Measurements from ENCODE around the gene RFX7.

RFX7 gene

DNA sequence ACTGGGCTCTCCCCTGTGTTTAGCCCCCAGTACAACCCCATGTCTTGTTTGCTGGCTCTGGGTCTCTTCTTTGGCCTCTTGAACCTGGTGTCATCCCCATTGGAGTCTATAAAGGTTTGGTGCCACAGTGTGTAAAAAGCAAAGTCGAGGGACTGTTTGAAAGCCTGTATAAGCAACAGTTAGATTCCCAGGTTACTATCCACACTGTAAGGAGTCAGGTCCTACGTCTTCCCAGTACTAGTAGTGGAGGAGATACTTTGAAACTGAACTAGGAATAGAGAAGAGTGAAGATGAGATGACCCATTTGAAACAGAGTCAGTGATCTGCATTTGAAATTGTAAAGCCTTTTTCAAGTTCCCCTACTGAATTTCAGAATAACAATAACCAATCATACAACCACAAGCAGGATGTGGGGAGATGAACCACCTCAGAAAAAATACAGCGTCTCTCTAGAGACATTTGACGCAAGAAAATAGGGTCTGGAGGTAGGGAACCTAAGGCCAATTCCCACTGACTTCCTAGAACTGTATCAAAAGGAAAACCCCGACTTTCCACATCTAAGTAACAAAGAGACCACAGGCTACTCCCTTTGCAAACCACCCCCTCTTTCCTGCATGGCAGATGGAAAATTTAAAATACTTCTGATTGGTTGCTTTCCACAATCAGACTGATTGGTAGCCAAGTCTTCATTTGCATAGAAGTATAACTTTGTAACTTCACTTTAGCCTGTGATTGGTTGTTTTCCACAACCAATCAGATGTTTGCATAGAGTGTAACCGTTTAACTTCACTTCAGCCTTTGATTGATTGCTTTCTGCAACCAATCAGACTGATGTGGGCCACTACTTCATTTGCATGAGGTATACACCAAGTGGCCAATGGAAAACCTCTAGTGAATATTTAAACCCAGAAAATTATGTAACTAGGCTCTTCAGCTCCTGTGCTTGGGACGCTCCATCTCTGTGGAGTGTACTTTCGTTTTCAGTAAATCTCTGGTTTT, 200.4 kb downstream of the RFX7 start:
- Histone ChIP-seq H3K9ac (ENCODE audit: low read length) (no peak overlapping the region), H3K9me2 (replicated peaks; ENCODE audit: insufficient read depth, low read length) (no peaks in the 10 kb centered on the region), H2AFZ (ENCODE audit: low read depth, low read length, severe bottlenecking) (no peak overlapping the region), H3K27me3 (ENCODE audit: low read length) (no peaks in the 10 kb centered on the region), H3K4me3 (ENCODE audit: insufficient read depth, low read length, poor library complexity, severe bottlenecking) (no peak overlapping the region), H3K27ac (ENCODE audit: low read depth, low read length) (no peak overlapping the region), H3K9me3 (ENCODE audit: insufficient read depth, low read length) (no peaks in the 10 kb centered on the region), H3F3A (ENCODE audit: insufficient read depth) (no peaks in the 10 kb centered on the region), H3K79me2 (ENCODE audit: insufficient read depth, low read length) (no peaks in the 10 kb centered on the region), H4K20me1 (ENCODE audit: low read depth, low read length) (no peaks in the 10 kb centered on the region), H3K4me2 (ENCODE audit: low read depth, low read length, poor library complexity, severe bottlenecking) (no peak overlapping the region), H3K36me3 (ENCODE audit: low read length) (no peaks in the 10 kb centered on the region)
- TF ChIP-seq EZH2phosphoT487 (conservative IDR thresholded peaks at IDR 0.05; ENCODE audit: low read length) = no peak
- TF ChIP-seq, protein P1, sequence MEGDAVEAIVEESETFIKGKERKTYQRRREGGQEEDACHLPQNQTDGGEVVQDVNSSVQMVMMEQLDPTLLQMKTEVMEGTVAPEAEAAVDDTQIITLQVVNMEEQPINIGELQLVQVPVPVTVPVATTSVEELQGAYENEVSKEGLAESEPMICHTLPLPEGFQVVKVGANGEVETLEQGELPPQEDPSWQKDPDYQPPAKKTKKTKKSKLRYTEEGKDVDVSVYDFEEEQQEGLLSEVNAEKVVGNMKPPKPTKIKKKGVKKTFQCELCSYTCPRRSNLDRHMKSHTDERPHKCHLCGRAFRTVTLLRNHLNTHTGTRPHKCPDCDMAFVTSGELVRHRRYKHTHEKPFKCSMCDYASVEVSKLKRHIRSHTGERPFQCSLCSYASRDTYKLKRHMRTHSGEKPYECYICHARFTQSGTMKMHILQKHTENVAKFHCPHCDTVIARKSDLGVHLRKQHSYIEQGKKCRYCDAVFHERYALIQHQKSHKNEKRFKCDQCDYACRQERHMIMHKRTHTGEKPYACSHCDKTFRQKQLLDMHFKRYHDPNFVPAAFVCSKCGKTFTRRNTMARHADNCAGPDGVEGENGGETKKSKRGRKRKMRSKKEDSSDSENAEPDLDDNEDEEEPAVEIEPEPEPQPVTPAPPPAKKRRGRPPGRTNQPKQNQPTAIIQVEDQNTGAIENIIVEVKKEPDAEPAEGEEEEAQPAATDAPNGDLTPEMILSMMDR (IDR thresholded peaks at IDR 0.05; ENCODE audit: insufficient read depth, low read length, poor library complexity, severe bottlenecking) = no peak

DNA sequence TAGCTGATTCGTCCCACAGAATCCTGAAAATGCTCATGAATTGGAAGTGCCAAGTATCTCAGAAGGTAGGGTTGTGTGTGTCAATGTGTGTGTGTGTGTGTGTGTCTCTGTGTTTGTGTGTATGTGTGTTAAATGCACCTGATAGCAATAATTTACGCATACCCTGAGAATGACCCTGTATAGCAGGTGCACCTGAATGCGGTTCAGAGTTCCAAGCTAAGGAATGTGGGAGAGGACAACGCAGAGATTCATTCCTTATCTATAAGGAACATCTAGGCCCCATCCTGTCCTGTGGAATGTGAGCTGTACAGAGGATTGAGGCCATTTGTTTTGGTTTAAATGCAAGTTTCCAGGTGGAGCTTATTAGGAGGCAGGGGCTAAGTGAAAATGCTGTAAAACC, 201.2 kb downstream of the RFX7 start:
- Histone ChIP-seq H3K27me3 (ENCODE audit: low read length) (no peaks in the 10 kb centered on the region), H3K79me2 (ENCODE audit: insufficient read depth, low read length) (no peaks in the 10 kb centered on the region), H3F3A (ENCODE audit: insufficient read depth) (no peaks in the 10 kb centered on the region), H3K4me3 (ENCODE audit: insufficient read depth, low read length, poor library complexity, severe bottlenecking) (no peak overlapping the region), H2AFZ (ENCODE audit: low read depth, low read length, severe bottlenecking) (no peak overlapping the region), H3K4me2 (ENCODE audit: low read depth, low read length, poor library complexity, severe bottlenecking) (no peak overlapping the region), H3K9ac (ENCODE audit: low read length) (no peak overlapping the region), H4K20me1 (ENCODE audit: low read depth, low read length) (no peaks in the 10 kb centered on the region), H3K9me2 (replicated peaks; ENCODE audit: insufficient read depth, low read length) (no peaks in the 10 kb centered on the region), H3K36me3 (ENCODE audit: low read length) (no peaks in the 10 kb centered on the region), H3K27ac (ENCODE audit: low read depth, low read length) (no peak overlapping the region), H3K9me3 (ENCODE audit: insufficient read depth, low read length) (no peaks in the 10 kb centered on the region)
- TF ChIP-seq EZH2phosphoT487 (conservative IDR thresholded peaks at IDR 0.05; ENCODE audit: low read length) = no peak
- TF ChIP-seq, protein P1 (IDR thresholded peaks at IDR 0.05; ENCODE audit: insufficient read depth, low read length, poor library complexity, severe bottlenecking) = no peak

DNA sequence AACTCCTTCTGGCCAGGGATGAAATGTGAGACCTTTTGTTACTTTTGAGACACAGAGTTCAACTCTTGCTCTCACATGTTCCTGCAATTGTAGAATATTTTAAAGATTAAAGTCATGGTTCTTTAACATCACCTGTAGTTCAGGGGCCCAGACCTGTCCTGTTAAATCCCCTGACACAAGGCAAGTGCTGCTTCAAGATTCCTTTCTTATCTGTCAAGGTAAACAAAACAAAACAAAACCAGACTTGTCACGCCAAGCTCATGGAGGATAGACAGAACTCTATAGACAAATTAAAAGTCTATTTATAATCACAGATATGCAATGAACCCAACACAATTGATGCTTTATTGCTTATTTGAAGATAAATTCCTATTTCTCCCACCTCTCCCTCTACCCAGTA, 201.6 kb downstream of the RFX7 start:
- Histone ChIP-seq H3F3A (ENCODE audit: insufficient read depth) (no peaks in the 10 kb centered on the region), H4K20me1 (ENCODE audit: low read depth, low read length) (no peaks in the 10 kb centered on the region), H2AFZ (ENCODE audit: low read depth, low read length, severe bottlenecking) (no peak overlapping the region), H3K9me3 (ENCODE audit: insufficient read depth, low read length) (no peaks in the 10 kb centered on the region), H3K9me2 (replicated peaks; ENCODE audit: insufficient read depth, low read length) (no peaks in the 10 kb centered on the region), H3K27ac (ENCODE audit: low read depth, low read length) (no peak overlapping the region), H3K27me3 (ENCODE audit: low read length) (no peaks in the 10 kb centered on the region), H3K4me3 (ENCODE audit: insufficient read depth, low read length, poor library complexity, severe bottlenecking) (no peak overlapping the region), H3K4me2 (ENCODE audit: low read depth, low read length, poor library complexity, severe bottlenecking) (no peak overlapping the region), H3K9ac (ENCODE audit: low read length) (no peak overlapping the region), H3K79me2 (ENCODE audit: insufficient read depth, low read length) (no peaks in the 10 kb centered on the region), H3K36me3 (ENCODE audit: low read length) (no peaks in the 10 kb centered on the region)
- TF ChIP-seq EZH2phosphoT487 (conservative IDR thresholded peaks at IDR 0.05; ENCODE audit: low read length) = no peak
- TF ChIP-seq, protein P1 (IDR thresholded peaks at IDR 0.05; ENCODE audit: insufficient read depth, low read length, poor library complexity, severe bottlenecking) = no peak

All from SU-DHL-6 (cell line).